Panc1 (cell line): ENCODE measurements around the gene KDM7A.

Source experiments
- CTCF ChIP-seq: fragments of 450-650 bp; IDR thresholded peaks from 2 replicates; pipeline ENCODE4 v1.5.1; 2017; ENCODE audit warnings: mild to moderate bottlenecking
- POLR2AphosphoS5 ChIP-seq: IDR thresholded peaks from 2 replicates; pipeline ENCODE4 v1.6.1; 2012; ENCODE audit warnings: mild to moderate bottlenecking, low read depth, low read length, moderate library complexity
- SIN3A ChIP-seq: IDR thresholded peaks from 2 replicates; pipeline ENCODE4 v1.6.1; 2012; ENCODE audit warnings: low read depth, mild to moderate bottlenecking, low read length, moderate library complexity, borderline replicate concordance; ENCODE audit not compliant: insufficient read depth

DNA sequence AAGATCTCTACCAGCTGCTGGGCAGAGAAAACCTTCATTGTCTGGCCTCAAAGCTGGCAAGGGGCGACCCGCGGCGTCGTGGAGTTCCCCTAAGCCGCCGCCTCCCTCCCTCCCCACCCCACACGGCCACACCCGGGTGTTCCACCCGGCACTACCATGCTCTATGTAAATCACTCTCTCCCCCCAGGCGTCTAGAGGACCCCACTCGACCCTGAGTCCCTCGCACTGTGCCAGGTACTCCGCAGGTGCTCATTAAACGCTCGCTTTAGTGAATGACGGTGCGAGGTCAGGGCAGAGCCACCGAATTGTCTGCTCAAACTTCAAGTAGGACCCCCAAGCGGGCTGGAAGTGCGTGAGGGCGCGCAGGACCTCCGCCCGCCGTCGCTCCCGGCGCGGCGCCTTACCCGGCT, 114.7 kb downstream of the KDM7A start:
- no peak for TF ChIP-seq POLR2AphosphoS5
- TF ChIP-seq CTCF, result no peak
- TF ChIP-seq SIN3A, result no peak
